ENCODE data around the gene CTH.
"Not testable (repeated sequence)": the region's sequence is repeated elsewhere in the genome, so short reads cannot be mapped to it uniquely, and the experiment has no call there.

GRCh38 chr1:70371586-70371985, 39.5 kb upstream of the CTH start:
- not testable (repeated sequence) for TF ChIP-seq CTCF (conservative IDR thresholded peaks at IDR 0.05; ENCODE audit: low read depth, low read length); EZH2phosphoT487 (IDR thresholded peaks at IDR 0.05; ENCODE audit: borderline replicate concordance, low read length); EZH2 (IDR thresholded peaks at IDR 0.05; ENCODE audit: low read length, unreplicated experiment)

Measured in PC-3 (cell line).